K562 (cell line): ENCODE measurements around the gene ANXA7. TPM values are rescaled to one million over a fixed set of nuclear protein-coding genes. Genes with fewer than 3 reads are reported as not detected.
A peak's percentile ranks its signal among the peaks of the same experiment; 100 is the strongest.

ENCODE experiments used
- ATF4 ChIP-seq: fragments of 450-650 bp; formaldehyde crosslinking; IDR thresholded peaks from 2 replicates; pipeline ENCODE4 v1.4.0; 2022; ENCODE audit warnings: mild to moderate bottlenecking, moderate library complexity
- BCL6 ChIP-seq: fragments of 250-450 bp; sonication (Bioruptor Pico); IDR thresholded peaks from 2 replicates; pipeline ENCODE4 v1.4.0; 2020
- CEBPZ ChIP-seq: fragments of 150-350 bp; IDR thresholded peaks from 2 replicates; pipeline ENCODE4 v1.6.1; 2014; ENCODE audit warnings: low read depth, mild to moderate bottlenecking, low read length, borderline replicate concordance
- ETV5 ChIP-seq: sonication (generic); formaldehyde crosslinking; IDR thresholded peaks from 2 replicates; pipeline ENCODE4 v1.4.0; 2020; ENCODE audit warnings: low read depth, mild to moderate bottlenecking, missing genetic modification reagents
- GATA2 ChIP-seq: sonication (generic); formaldehyde crosslinking; IDR thresholded peaks from 2 replicates; pipeline ENCODE4 v1.4.0; 2020; ENCODE audit warnings: mild to moderate bottlenecking, missing genetic modification reagents
- HDAC8 ChIP-seq: fragments of 450-650 bp; IDR thresholded peaks from 2 replicates; pipeline ENCODE4 v1.6.1; 2016; ENCODE audit warnings: mild to moderate bottlenecking, missing genetic modification characterization, moderate library complexity, missing compliant biosample characterization
- HMG20B ChIP-seq: fragments of 250-450 bp; sonication (Bioruptor Pico); IDR thresholded peaks from 2 replicates; pipeline ENCODE4 v1.5.0; 2021; ENCODE audit warnings: mild to moderate bottlenecking
- KHSRP ChIP-seq: fragments of 450-650 bp; IDR thresholded peaks from 2 replicates; pipeline ENCODE4 v1.6.1; 2017
- MBD1 ChIP-seq: fragments of 250-450 bp; sonication (Bioruptor Pico); IDR thresholded peaks from 2 replicates; pipeline ENCODE4 v1.8.0; 2022; ENCODE audit warnings: inconsistent platforms
- PHB2 ChIP-seq: fragments of 450-650 bp; IDR thresholded peaks from 2 replicates; pipeline ENCODE4 v1.6.1; 2017; ENCODE audit warnings: low read depth
- SNIP1 ChIP-seq: fragments of 450-650 bp; IDR thresholded peaks from 2 replicates; pipeline ENCODE4 v1.7.1; 2017; ENCODE audit warnings: low read depth, mild to moderate bottlenecking
- TAF15 ChIP-seq: fragments of 200-400 bp; formaldehyde crosslinking; IDR thresholded peaks from 2 replicates; pipeline ENCODE4 v1.6.1; 2017; ENCODE audit warnings: mild to moderate bottlenecking, low read depth, low read length, moderate library complexity
- TGIF2 ChIP-seq: sonication (generic); formaldehyde crosslinking; IDR thresholded peaks from 2 replicates; pipeline ENCODE4 v1.8.1; 2022; ENCODE audit warnings: mild to moderate bottlenecking, missing genetic modification reagents, moderate library complexity
- THAP12 ChIP-seq: fragments of 250-450 bp; sonication (Bioruptor Pico); IDR thresholded peaks from 2 replicates; pipeline ENCODE4 v1.9.0; 2021; ENCODE audit warnings: mild to moderate bottlenecking, inconsistent platforms
- ZBTB1 ChIP-seq: sonication (generic); formaldehyde crosslinking; IDR thresholded peaks from 2 replicates; pipeline ENCODE4 v1.8.1; 2023; ENCODE audit warnings: missing genetic modification reagents, low read depth, mild to moderate bottlenecking, borderline replicate concordance
- ZFP1 ChIP-seq: fragments of 450-650 bp; formaldehyde crosslinking; IDR thresholded peaks from 2 replicates; pipeline ENCODE4 v1.4.0; 2020; ENCODE audit warnings: mild to moderate bottlenecking, mixed read lengths
- ZNF134 ChIP-seq: fragments of 250-450 bp; sonication (Bioruptor Pico); conservative IDR thresholded peaks from 2 replicates; pipeline ENCODE4 v1.4.0; 2020
- ZNF511 ChIP-seq: sonication (generic); formaldehyde crosslinking; IDR thresholded peaks from 2 replicates; pipeline ENCODE4 v1.8.0; 2022; ENCODE audit warnings: mild to moderate bottlenecking, missing genetic modification reagents
- ZNF707 ChIP-seq: fragments of 250-450 bp; sonication (Bioruptor Pico); conservative IDR thresholded peaks from 2 replicates; pipeline ENCODE4 v1.8.0; 2022; ENCODE audit warnings: inconsistent platforms, mild to moderate bottlenecking, moderate library complexity
- polyA plus RNA-seq, 8 experiments: library from polyadenylated mRNA; depleted of rRNA in 4 of 8; stranded (reverse) in 5 of 8; unstranded in 3 of 8; fragments of >200 nt; fragmentation: Nextera tagmentation in 2 of 8; fragmentation: Illumina TruSeq in 1 of 8; extraction: Ambion mirVana in 2 of 8; extraction: Trizol in 1 of 8; gene quantifications; 2 replicates each; pipeline versions ENCODE4 v1.2.1 to v1.2.3, GENCODE V29; 2011 to 2014; ENCODE audit warnings: inconsistent platforms in 1 of 8, missing spikeins in 1 of 8
- total RNA-seq, 7 experiments: library from RNA; depleted of rRNA in 6 of 7; stranded (reverse); fragments of >200 nt in 6 of 7; fragmentation: Illumina TruSeq in 2 of 7; extraction: Trizol in 2 of 7; gene quantifications; 2 replicates each; pipeline versions ENCODE4 v1.2.1 to v1.2.3, GENCODE V29; 2011 to 2021; ENCODE audit warnings: low replicate concordance in 1 of 7

ANXA7 gene
- total and polyA plus RNA-seq, 9 of the 15 experiments (the other 6 are each of a cell fraction or from before 2014, with no cell fraction given), result 81.6 to 157 (median 122) TPM

GRCh38 chr10:73366381-73367298 lies 47.2 kb downstream of the ANXA7 start (continued):
- TF ChIP-seq CEBPZ (no peak), GATA2 (CRISPR knock-in tag) (no peak; the same call in 1 of the 2 replicates), ZNF707 (no peak), MBD1 (CRISPR knock-in tag) (no peak), HMG20B (CRISPR knock-in tag) (0 out of 2 replicates have a peak, but pooled peaks have one; percentile 34), ZFP1 (CRISPR knock-in tag) (no peak), KHSRP (0 out of 2 replicates have a peak, but pooled peaks have one; percentile 39), PHB2 (no peak), ETV5 (CRISPR knock-in tag) (no peak; the same call in 1 of the 2 replicates), BCL6 (CRISPR knock-in tag) (no peak), ZNF134 (CRISPR knock-in tag) (peak; percentile 47), SNIP1 (no peak), THAP12 (CRISPR knock-in tag) (no peak), TAF15 (no peak), ATF4 (no peak), ZBTB1 (CRISPR knock-in tag) (no peak), TGIF2 (CRISPR knock-in tag) (no peak), ZNF511 (CRISPR knock-in tag) (no peak), HDAC8 (tag) (peak; percentile 78; the same call in 1 of the 2 replicates)
